ENCODE measurements around the gene CHCHD6. TPM values are rescaled to one million over a fixed set of nuclear protein-coding genes. Genes with fewer than 3 reads are reported as not detected.

CHCHD6 gene
- total RNA-seq, 1 donor from 2014 or later = 30.2 TPM

DNA sequence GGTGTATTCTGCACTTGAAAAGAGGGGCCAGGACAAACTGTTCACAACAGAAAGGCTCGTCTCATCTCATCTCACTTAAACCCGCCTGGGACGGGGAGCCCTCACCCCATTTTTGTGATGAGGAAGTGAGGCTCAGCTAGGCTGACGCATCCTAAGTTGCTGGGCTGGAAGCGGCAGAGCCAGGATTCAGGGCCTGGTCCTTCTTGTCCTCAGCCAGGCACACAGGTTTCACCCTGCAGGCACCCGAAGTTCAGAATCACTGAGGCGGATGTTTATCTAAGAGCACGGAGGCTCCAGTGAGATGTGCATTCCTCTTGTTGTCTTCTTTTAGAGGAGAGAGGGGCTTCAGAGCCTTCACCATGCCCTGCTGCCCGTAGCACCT lies 227.8 kb downstream of the CHCHD6 start:
- H3K4me1 Mint-ChIP-seq (ENCODE audit: low read depth) = peaks cover 43% of the 10 kb centered on the region
- no peak overlapping the region for H3K27ac Mint-ChIP-seq
- TF ChIP-seq, protein P1, sequence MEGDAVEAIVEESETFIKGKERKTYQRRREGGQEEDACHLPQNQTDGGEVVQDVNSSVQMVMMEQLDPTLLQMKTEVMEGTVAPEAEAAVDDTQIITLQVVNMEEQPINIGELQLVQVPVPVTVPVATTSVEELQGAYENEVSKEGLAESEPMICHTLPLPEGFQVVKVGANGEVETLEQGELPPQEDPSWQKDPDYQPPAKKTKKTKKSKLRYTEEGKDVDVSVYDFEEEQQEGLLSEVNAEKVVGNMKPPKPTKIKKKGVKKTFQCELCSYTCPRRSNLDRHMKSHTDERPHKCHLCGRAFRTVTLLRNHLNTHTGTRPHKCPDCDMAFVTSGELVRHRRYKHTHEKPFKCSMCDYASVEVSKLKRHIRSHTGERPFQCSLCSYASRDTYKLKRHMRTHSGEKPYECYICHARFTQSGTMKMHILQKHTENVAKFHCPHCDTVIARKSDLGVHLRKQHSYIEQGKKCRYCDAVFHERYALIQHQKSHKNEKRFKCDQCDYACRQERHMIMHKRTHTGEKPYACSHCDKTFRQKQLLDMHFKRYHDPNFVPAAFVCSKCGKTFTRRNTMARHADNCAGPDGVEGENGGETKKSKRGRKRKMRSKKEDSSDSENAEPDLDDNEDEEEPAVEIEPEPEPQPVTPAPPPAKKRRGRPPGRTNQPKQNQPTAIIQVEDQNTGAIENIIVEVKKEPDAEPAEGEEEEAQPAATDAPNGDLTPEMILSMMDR (IDR thresholded peaks at IDR 0.05; ENCODE audit: unreplicated experiment) = no peak
- H3K4me3 Mint-ChIP-seq (ENCODE audit: low read depth) = no peak overlapping the region
- no peak for DNase-seq (ENCODE audit: low spot score, unreplicated experiment)
- H3K36me3 Mint-ChIP-seq (ENCODE audit: insufficient read depth) = no peaks in the 10 kb centered on the region
- H3K9me3 Mint-ChIP-seq (ENCODE audit: low read depth) = no peaks in the 10 kb centered on the region
- H3K27me3 Mint-ChIP-seq = peaks cover 6% of the 10 kb centered on the region

GRCh38 chr3:126932188-126932931 lies 228.3 kb downstream of the CHCHD6 start:
- peaks cover 44% of the 10 kb centered on the region for H3K4me1 Mint-ChIP-seq (ENCODE audit: low read depth)
- H3K36me3 Mint-ChIP-seq (ENCODE audit: insufficient read depth) = no peaks in the 10 kb centered on the region
- H3K27me3 Mint-ChIP-seq = peaks cover 6% of the 10 kb centered on the region
- no peak overlapping the region for H3K4me3 Mint-ChIP-seq (ENCODE audit: low read depth)
- TF ChIP-seq, protein P1 (IDR thresholded peaks at IDR 0.05; ENCODE audit: unreplicated experiment) = no peak
- H3K27ac Mint-ChIP-seq = peak overlapping the region; percentile 14
- no peak for DNase-seq (ENCODE audit: low spot score, unreplicated experiment)
- no peaks in the 10 kb centered on the region for H3K9me3 Mint-ChIP-seq (ENCODE audit: low read depth)

GRCh38 chr3:126934031-126934531 lies 230.0 kb downstream of the CHCHD6 start:
- Mint-ChIP-seq H3K36me3 (ENCODE audit: insufficient read depth) (no peaks in the 10 kb centered on the region), H3K9me3 (ENCODE audit: low read depth) (no peaks in the 10 kb centered on the region), H3K4me1 (ENCODE audit: low read depth) (peaks cover 46% of the 10 kb centered on the region), H3K27me3 (peaks cover 9% of the 10 kb centered on the region), H3K27ac (peak overlapping the region; percentile 76), H3K4me3 (ENCODE audit: low read depth) (no peak overlapping the region)
- TF ChIP-seq, protein P1 (IDR thresholded peaks at IDR 0.05; ENCODE audit: unreplicated experiment) = no peak
- DNase-seq (ENCODE audit: low spot score, unreplicated experiment) = no peak

GRCh38 chr3:126934991-126935390 lies 231.0 kb downstream of the CHCHD6 start:
- Mint-ChIP-seq H3K27me3 (peaks cover 5% of the 10 kb centered on the region), H3K27ac (peak overlapping the region; percentile 92), H3K36me3 (ENCODE audit: insufficient read depth) (no peaks in the 10 kb centered on the region), H3K9me3 (ENCODE audit: low read depth) (no peaks in the 10 kb centered on the region), H3K4me3 (ENCODE audit: low read depth) (no peak overlapping the region), H3K4me1 (ENCODE audit: low read depth) (peaks cover 55% of the 10 kb centered on the region)
- no peak for DNase-seq (ENCODE audit: low spot score, unreplicated experiment)
- TF ChIP-seq, protein P1 (IDR thresholded peaks at IDR 0.05; ENCODE audit: unreplicated experiment) = no peak

GRCh38 chr3:126935756-126936509 lies 231.9 kb downstream of the CHCHD6 start:
- no peak overlapping the region for H3K4me3 Mint-ChIP-seq (ENCODE audit: low read depth)
- no peak for DNase-seq (ENCODE audit: low spot score, unreplicated experiment)
- no peaks in the 10 kb centered on the region for H3K9me3 Mint-ChIP-seq (ENCODE audit: low read depth)
- H3K27ac Mint-ChIP-seq = peak overlapping the region; percentile 38
- no peaks in the 10 kb centered on the region for H3K36me3 Mint-ChIP-seq (ENCODE audit: insufficient read depth)
- TF ChIP-seq, protein P1 (IDR thresholded peaks at IDR 0.05; ENCODE audit: unreplicated experiment) = no peak
- H3K27me3 Mint-ChIP-seq = peaks cover 3% of the 10 kb centered on the region
- peaks cover 55% of the 10 kb centered on the region for H3K4me1 Mint-ChIP-seq (ENCODE audit: low read depth)
